ENCODE results near the gene ERBB2.

Gene ERBB2

GRCh38 chr17:39699818-39700147 is at the start of gene ERBB2:
TSS of gene ERBB2 (plus strand) at chr17:39700064. CDS start at chr17:39700239, 175 bp downstream.
- DNase-seq (ENCODE audit: low read depth in 2 of 2) = no peak

DNA sequence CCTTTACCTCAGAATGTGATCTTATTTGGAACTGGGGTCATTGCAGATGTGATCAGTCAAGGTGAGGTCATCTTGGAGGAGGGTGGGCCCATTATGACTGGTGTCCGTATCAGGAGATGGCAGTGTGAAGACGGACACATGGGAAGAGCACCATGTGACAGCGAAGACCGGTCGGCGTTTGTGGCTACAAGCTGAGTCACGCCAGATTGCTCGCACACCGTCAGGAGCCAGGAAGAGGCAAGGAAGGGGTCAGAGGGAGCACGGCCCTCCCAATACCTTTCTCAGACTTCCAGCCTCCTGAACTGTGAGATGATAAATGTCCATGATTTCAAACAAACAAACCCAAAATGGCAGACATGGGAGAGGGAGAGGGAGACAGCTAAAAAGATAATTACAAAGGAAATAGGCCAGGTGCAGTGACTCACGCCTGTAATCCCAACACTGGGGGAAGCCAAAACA is 49.7 kb upstream of the ERBB2 start:
- DNase-seq (ENCODE audit: low read depth in 2 of 2) = no peak

GRCh38 chr17:39651923-39652586 is 47.8 kb upstream of the ERBB2 start:
- DNase-seq (ENCODE audit: low read depth in 2 of 2) = no peak

DNA sequence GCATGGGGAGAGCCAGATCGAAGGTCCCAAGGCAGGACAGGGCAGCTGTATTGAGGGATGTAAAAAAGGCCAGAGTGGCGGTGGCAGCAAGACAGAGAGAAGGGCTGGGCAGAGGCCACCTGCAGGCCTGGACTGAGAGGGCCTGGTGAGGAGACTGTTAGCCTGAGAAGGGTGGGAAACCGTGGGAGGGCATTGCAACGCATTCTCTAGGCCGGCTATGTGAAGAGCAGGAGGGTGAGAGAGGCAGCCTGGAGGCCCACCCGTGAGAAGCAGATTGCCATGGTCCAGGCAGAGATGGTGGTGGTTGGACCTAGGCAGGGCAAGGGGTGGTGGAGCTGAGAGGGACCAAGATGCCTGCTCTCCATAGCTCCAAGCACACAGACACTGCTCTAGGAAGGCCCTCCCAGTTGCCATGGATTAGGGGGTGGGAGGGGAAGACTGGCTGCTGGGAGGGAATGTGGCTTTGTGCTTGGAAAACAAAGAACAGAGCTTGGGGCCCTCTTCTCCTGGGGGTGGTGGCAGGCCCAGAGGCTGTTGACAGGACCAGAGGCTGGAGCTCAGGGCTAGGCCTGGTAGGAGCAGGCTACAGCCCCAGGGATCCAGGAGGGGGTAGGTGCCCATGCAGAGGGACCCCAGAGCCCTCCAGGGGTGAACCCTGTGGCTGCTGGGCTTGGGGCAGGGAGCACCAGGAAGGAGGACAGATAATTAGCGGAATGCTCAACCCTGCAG is 47.1 kb upstream of the ERBB2 start:
- no peak for DNase-seq (ENCODE audit: low read depth in 2 of 2)

GRCh38 chr17:39653316-39653661 is 46.6 kb upstream of the ERBB2 start:
- DNase-seq (ENCODE audit: low read depth in 2 of 2) = no peak

- DNase-seq (ENCODE audit: low read depth in 2 of 2) = peak; percentile 28 to 60
These were observed 46.1 kb upstream of the ERBB2 start for GRCh38 chr17:39653662-39654331.

DNA sequence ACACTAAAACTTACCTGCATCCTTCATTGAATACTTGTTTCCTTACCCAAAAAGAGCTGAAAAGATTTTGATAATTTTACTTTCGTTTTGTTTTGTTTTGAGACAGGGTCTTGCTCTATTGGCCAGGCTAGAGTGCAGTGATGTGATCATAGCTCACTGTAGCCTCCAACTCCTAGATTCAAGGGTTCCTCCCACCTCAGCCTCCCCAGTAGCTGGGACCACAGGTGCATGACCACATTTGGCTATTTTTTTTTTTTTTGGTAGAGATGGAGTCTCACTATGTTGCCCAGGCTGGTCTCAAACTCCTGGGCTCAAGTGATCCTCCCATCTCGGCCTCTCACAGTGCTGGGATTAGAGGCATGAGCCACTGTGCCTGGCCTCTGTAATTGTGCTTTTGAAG is 44.8 kb upstream of the ERBB2 start:
- DNase-seq (ENCODE audit: low read depth in 2 of 2) = no peak

- DNase-seq (ENCODE audit: low read depth in 2 of 2) = no peak
These were observed 41.5 kb upstream of the ERBB2 start for GRCh38 chr17:39658346-39658745.

DNA sequence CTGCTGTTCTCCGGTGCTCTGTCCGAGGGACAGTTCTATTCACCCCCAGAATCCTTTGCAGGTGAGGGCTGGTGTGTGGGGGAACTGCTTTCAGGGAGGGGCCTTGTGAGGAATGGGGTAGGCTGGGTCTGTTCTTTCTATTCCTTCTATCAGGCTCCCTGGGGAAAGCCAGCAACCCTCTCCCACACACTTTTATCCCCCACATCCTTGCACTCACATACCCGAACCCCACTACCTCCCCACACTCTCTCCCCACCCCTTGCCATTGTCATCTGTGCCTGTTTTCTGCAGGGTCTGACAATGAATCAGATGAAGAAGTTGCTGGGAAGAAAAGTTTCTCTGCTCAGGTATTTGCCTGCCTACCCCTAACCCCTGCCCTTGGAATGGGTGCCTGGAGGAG is 41.1 kb upstream of the ERBB2 start:
- no peak for DNase-seq (ENCODE audit: low read depth in 2 of 2)

- no peak for DNase-seq (ENCODE audit: low read depth in 2 of 2)
These were observed 40.4 kb upstream of the ERBB2 start for GRCh38 chr17:39659279-39660010.

DNA sequence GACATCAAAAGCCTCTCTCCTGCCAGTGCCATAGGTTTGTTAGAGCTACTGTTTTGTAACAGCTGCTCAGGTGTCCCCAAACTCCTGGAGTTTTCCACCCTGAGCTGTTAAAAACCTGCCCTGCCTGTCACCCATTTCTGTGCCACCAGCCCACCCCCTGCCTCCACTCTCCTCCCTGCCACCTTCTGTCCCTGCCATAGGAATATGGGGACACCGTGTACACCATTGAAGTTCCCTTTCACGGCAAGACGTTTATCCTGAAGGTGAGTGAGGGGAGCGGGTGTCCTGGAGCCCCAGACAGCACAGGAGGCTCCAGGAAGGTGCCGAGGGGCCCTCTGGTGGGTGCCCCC is 39.9 kb upstream of the ERBB2 start:
- DNase-seq (ENCODE audit: low read depth in 2 of 2) = no peak

DNA sequence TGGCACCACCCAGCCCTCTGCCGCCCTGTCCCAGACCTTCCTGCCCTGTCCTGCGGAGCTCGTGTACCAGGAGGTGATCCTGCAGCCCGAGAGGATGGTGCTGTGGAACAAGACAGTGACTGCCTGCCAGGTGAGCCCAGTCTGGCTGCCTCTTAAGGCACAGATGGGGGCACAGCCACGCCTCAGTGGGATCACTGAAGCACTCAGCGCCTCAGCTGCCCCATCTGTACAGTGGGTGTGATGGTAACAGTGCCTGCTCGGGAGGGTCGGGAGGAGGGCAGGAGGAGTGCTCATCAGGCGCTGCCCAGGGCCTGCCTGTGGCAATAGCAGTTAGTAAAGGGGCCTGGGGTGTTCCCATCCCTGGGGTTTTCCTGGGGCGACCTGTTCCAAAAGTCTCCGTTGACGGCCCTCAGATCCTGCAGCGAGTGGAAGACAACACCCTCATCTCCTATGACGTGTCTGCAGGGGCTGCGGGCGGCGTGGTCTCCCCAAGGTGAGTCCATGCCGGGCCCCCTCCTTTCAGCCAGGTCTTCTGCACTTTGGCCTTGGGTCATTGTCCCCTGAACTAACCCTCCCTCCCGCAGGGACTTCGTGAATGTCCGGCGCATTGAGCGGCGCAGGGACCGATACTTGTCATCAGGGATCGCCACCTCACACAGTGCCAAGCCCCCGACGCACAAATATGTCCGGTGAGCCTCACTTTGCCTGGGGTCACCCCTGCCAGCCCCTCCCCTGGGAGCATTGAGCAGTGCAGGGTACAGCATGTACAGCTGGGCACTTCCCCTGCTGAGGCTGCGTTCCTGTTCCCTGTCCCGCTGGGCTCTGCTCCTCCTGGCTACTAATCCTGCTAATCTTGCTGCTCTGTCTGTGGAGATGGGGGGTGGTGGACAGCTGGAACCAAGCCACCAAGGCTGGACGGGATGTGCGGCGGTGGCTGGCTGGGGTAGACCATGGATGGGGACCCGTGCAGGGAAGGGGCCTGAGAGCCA is 39.2 kb upstream of the ERBB2 start:
- DNase-seq (ENCODE audit: low read depth in 2 of 2) = no peak

GRCh38 chr17:39661744-39662541 is 37.9 kb upstream of the ERBB2 start:
- DNase-seq (ENCODE audit: low read depth in 2 of 2) = no peak

DNA sequence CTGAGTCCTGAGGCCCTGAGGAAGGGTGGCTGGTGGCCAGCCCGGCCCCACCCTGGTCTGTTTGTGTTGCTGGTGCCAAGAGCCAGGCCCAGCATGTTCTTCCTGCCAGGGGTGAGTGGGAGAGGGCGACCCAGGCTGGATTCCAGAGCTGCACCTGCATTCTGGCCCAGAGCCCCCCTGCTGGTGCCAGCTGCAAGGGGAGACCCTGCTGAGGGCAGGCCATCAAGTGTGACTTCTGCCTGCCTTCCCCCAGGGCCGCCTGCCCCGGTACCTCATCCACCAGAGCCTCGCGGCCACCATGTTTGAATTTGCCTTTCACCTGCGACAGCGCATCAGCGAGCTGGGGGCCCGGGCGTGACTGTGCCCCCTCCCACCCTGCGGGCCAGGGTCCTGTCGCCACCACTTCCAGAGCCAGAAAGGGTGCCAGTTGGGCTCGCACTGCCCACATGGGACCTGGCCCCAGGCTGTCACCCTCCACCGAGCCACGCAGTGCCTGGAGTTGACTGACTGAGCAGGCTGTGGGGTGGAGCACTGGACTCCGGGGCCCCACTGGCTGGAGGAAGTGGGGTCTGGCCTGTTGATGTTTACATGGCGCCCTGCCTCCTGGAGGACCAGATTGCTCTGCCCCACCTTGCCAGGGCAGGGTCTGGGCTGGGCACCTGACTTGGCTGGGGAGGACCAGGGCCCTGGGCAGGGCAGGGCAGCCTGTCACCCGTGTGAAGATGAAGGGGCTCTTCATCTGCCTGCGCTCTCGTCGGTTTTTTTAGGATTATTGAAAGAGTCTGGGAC is 37.1 kb upstream of the ERBB2 start:
- no peak for DNase-seq (ENCODE audit: low read depth in 2 of 2)

DNA sequence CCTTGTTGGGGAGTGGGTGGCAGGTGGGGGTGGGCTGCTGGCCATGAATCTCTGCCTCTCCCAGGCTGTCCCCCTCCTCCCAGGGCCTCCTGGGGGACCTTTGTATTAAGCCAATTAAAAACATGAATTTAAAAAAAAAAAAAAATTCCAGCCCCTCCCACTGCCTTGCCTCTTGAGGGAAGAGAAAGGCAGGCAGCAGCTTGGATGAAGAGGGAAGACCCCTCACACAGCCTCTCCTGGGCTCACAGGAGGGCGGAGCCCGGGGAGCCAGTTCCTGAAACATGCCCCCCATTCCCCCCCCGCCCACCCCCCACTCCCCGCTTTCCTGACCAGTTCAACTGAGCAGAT is 36.5 kb upstream of the ERBB2 start:
- no peak for DNase-seq (ENCODE audit: low read depth in 2 of 2)

GRCh38 chr17:39663688-39664580 is 35.9 kb upstream of the ERBB2 start:
- DNase-seq (ENCODE audit: low read depth in 2 of 2) = no peak

GRCh38 chr17:39664581-39665561 is 35.0 kb upstream of the ERBB2 start, which contains the start of gene TCAP:
TSS of gene TCAP (plus strand) at chr17:39665349. CDS start at chr17:39665360, 11 bp downstream.
- no peak for DNase-seq (ENCODE audit: low read depth in 2 of 2)

Measured in stimulated activated CD8-positive, alpha-beta memory T cell treated with anti-CD3 and anti-CD28 coated beads, Interleukin-15, amount 100 ng/mL, for 4 hours (primary cell).